H1 (cell line): ENCODE measurements around the gene PA2G4. TPM values are rescaled to one million over a fixed set of nuclear protein-coding genes. Genes with fewer than 3 reads are reported as not detected.
A peak's percentile ranks its signal among the peaks of the same experiment; 100 is the strongest.

Source experiments
- CTCF ChIA-PET: fragments of 300-600 bp; sonication (Branson Sonifier 250); formaldehyde crosslinking; loops from one replicate; lab custom pipeline; 2021; ENCODE audit not compliant: partially characterized antibody; lab: Charles Lee
- POLR2A ChIA-PET: fragments of 300-600 bp; sonication (Branson Sonifier 250); formaldehyde crosslinking; loops from one replicate; lab custom pipeline; 2021; ENCODE audit warnings: inconsistent platforms; ENCODE audit not compliant: partially characterized antibody; lab: Charles Lee
- DNase-seq, 2 experiments: peaks; one replicate each; pipeline versions ENCODE4 v3.0.0 to v3.0.0-alpha.2; 2010 to 2022; ENCODE audit warnings: low spot score in 2 of 2, low read depth in 1 of 2, mixed read lengths in 1 of 2
- FAIRE-seq: peaks from 2 replicates; lab custom pipeline; 2011; peaks lifted over from hg19 to GRCh38; lab: Jason Lieb, UNC
- H2AFZ ChIP-seq: 2 replicates; pipeline ENCODE4 v1.8.1; 2012; ENCODE audit warnings: low read length, inconsistent platforms
- H2AK5ac ChIP-seq: 2 replicates; pipeline ENCODE4 v1.6.1; 2013; ENCODE audit warnings: low read depth, low read length
- H2BK120ac ChIP-seq: replicated peaks from 2 replicates; pipeline ENCODE3; 2013; ENCODE audit warnings: low read depth, low read length, inconsistent platforms
- H2BK12ac ChIP-seq: 2 replicates; pipeline ENCODE4 v1.6.1; 2013; ENCODE audit warnings: low read depth, low read length
- H2BK15ac ChIP-seq: 2 replicates; pipeline ENCODE4 v1.6.1; 2013; ENCODE audit warnings: low read length
- H2BK20ac ChIP-seq: 2 replicates; pipeline ENCODE4 v1.6.1; 2013; ENCODE audit warnings: low read length
- H2BK5ac ChIP-seq: 2 replicates; pipeline ENCODE4 v1.6.1; 2013; ENCODE audit warnings: low read depth, low read length
- H3K14ac ChIP-seq: 2 replicates; pipeline ENCODE4 v1.6.1; 2013; ENCODE audit warnings: inconsistent platforms; ENCODE audit not compliant: insufficient read length
- H3K18ac ChIP-seq: 2 replicates; pipeline ENCODE4 v1.6.1; 2013; ENCODE audit warnings: low read length; ENCODE audit errors: extremely low read depth
- H3K23ac ChIP-seq: 2 replicates; pipeline ENCODE4 v1.6.1; 2013; ENCODE audit warnings: inconsistent platforms; ENCODE audit not compliant: insufficient read length
- H3K23me2 ChIP-seq: 2 replicates; pipeline ENCODE4 v1.6.1; 2013; ENCODE audit warnings: low read depth, low read length
- H3K27ac ChIP-seq: 2 replicates; pipeline ENCODE4 v1.6.1; 2011; ENCODE audit warnings: low read depth, low read length, inconsistent platforms
- H3K27me3 ChIP-seq, 4 experiments: replicated peaks in 1 of 4; 1 replicate in 1 of 4; 2 replicates in 3 of 4; pipeline versions ENCODE4 v1.6.1 to v1.8.1; 2011 to 2013; ENCODE audit warnings: low read length in 3 of 4, mild to moderate bottlenecking in 3 of 4, inconsistent platforms in 2 of 4, mixed read lengths in 2 of 4, moderate library complexity in 1 of 4; ENCODE audit not compliant: control insufficient read depth in 3 of 4, insufficient read depth in 3 of 4; ENCODE audit errors: extremely low read depth in 1 of 4
- H3K36me3 ChIP-seq, 4 experiments: 2 replicates each; pipeline versions ENCODE4 v1.6.1 to v1.8.1; 2011 to 2013; ENCODE audit warnings: mild to moderate bottlenecking in 4 of 4, low read length in 3 of 4, moderate library complexity in 2 of 4, control low read depth in 1 of 4, inconsistent platforms in 1 of 4; ENCODE audit not compliant: insufficient read depth in 4 of 4, control insufficient read depth in 2 of 4
- H3K4ac ChIP-seq: replicated peaks from 2 replicates; pipeline ENCODE3; 2013; ENCODE audit warnings: low read length, low read depth, mixed read lengths, inconsistent platforms; ENCODE audit not compliant: insufficient read length
- H3K4me1 ChIP-seq, 4 experiments: replicated peaks in 1 of 4; 1 replicate in 1 of 4; 2 replicates in 3 of 4; pipeline versions ENCODE4 v1.6.1 to v1.8.1; 2011 to 2013; ENCODE audit warnings: low read length in 3 of 4, inconsistent platforms in 2 of 4, mixed read lengths in 1 of 4; ENCODE audit not compliant: insufficient read depth in 4 of 4, control insufficient read depth in 3 of 4
- H3K4me2 ChIP-seq, 2 experiments: 2 replicates each; pipeline versions ENCODE4 v1.6.1 to v1.8.1; 2011 to 2013; ENCODE audit warnings: low read depth in 2 of 2, low read length in 2 of 2, control low read depth in 1 of 2, inconsistent platforms in 1 of 2, mild to moderate bottlenecking in 1 of 2; ENCODE audit not compliant: insufficient read depth in 1 of 2
- H3K4me3 ChIP-seq, 4 experiments: fragments of 200-600, 300-600 bp in 1 of 4; sonication (generic), shearing (Covaris generic), sonication (Bioruptor Twin) in 1 of 4; 2 replicates each; pipeline versions ENCODE4 v1.5.1 to v1.8.1; 2011 to 2016; ENCODE audit warnings: low read length in 4 of 4, low read depth in 3 of 4, control low read depth in 2 of 4, inconsistent platforms in 2 of 4, mild to moderate bottlenecking in 2 of 4, mixed read lengths in 1 of 4, moderate library complexity in 1 of 4; ENCODE audit not compliant: insufficient read depth in 2 of 4; ENCODE audit errors: extremely low read depth in 1 of 4
- H3K56ac ChIP-seq: replicated peaks from 2 replicates; pipeline ENCODE3; 2013; ENCODE audit warnings: low read depth, mild to moderate bottlenecking, mixed read lengths, low read length, inconsistent platforms; ENCODE audit not compliant: insufficient read length
- H3K79me1 ChIP-seq: 2 replicates; pipeline ENCODE4 v1.6.1; 2013; ENCODE audit warnings: low read depth, low read length, control low read depth
- H3K79me2 ChIP-seq, 2 experiments: 2 replicates each; pipeline versions ENCODE4 v1.6.1 to v1.8.1; 2012 to 2013; ENCODE audit warnings: low read length in 2 of 2, mild to moderate bottlenecking in 2 of 2, inconsistent platforms in 1 of 2; ENCODE audit not compliant: insufficient read depth in 2 of 2, control insufficient read depth in 1 of 2
- H3K9ac ChIP-seq, 4 experiments: replicated peaks in 1 of 4; 1 replicate in 1 of 4; 2 replicates in 3 of 4; pipeline versions ENCODE4 v1.6.1 to v1.8.1; 2011 to 2013; ENCODE audit warnings: low read depth in 3 of 4, low read length in 3 of 4, control low read depth in 2 of 4, mild to moderate bottlenecking in 2 of 4, moderate library complexity in 2 of 4, inconsistent platforms in 1 of 4; ENCODE audit errors: extremely low read depth in 1 of 4
- H3K9me3 ChIP-seq, 2 experiments: 2 replicates each; pipeline versions ENCODE4 v1.6.1 to v1.8.1; 2012 to 2013; ENCODE audit warnings: mild to moderate bottlenecking in 2 of 2, moderate library complexity in 2 of 2, control low read depth in 1 of 2, inconsistent platforms in 1 of 2, low read depth in 1 of 2, low read length in 1 of 2, mixed read lengths in 1 of 2; ENCODE audit not compliant: insufficient read depth in 2 of 2
- H4K20me1 ChIP-seq, 2 experiments: replicated peaks in 1 of 2; 2 replicates each; pipeline versions ENCODE3 to v1.8.1; 2011 to 2013; ENCODE audit warnings: inconsistent platforms in 2 of 2, low read length in 2 of 2, mild to moderate bottlenecking in 1 of 2; ENCODE audit not compliant: insufficient read depth in 2 of 2, control insufficient read depth in 1 of 2
- H4K5ac ChIP-seq: 2 replicates; pipeline ENCODE4 v1.6.1; 2013; ENCODE audit warnings: low read length, low read depth, mixed read lengths, inconsistent platforms; ENCODE audit not compliant: insufficient read length
- H4K8ac ChIP-seq: 2 replicates; pipeline ENCODE4 v1.8.0; 2013; ENCODE audit warnings: mild to moderate bottlenecking, moderate library complexity, low read length, inconsistent platforms; ENCODE audit not compliant: insufficient read depth; ENCODE audit errors: extremely low read depth
- H4K91ac ChIP-seq: replicated peaks from 2 replicates; pipeline ENCODE3; 2013; ENCODE audit warnings: low read length, mixed read lengths, inconsistent platforms; ENCODE audit not compliant: insufficient read length
- ASH2L ChIP-seq: fragments of 200-600, 300-600 bp; sonication (generic); IDR thresholded peaks from one replicate; pipeline ENCODE4 v1.7.1; 2017; ENCODE audit warnings: low read length
- EGR1 ChIP-seq: IDR thresholded peaks from 2 replicates; pipeline ENCODE4 v1.6.1; 2011; ENCODE audit warnings: low read depth, low read length, borderline replicate concordance
- NANOG ChIP-seq: IDR thresholded peaks from 2 replicates; pipeline ENCODE4 v1.6.1; 2011; ENCODE audit warnings: low read length, low read depth, mild to moderate bottlenecking, inconsistent platforms; ENCODE audit not compliant: insufficient read depth, poor library complexity, severe bottlenecking
- SIN3A ChIP-seq, 2 experiments: IDR thresholded peaks in 1 of 2; conservative IDR thresholded peaks in 1 of 2; 2 replicates each; pipeline ENCODE4 v1.6.1; 2011 to 2012; ENCODE audit warnings: low read length in 2 of 2, improper control_type of control experiment in 1 of 2, low read depth in 1 of 2, mild to moderate bottlenecking in 1 of 2
- WGBS, 2 experiments: shearing (Covaris generic) in 1 of 2; methylation state at CpG; one replicate each; pipeline versions ENCODE4 v1.1.6 to v1.1.7; 2013 to 2015; ENCODE audit warnings: low lambda C conversion rate in 2 of 2, mixed read lengths in 2 of 2, inconsistent platforms in 1 of 2, low coverage in 1 of 2, missing lambda C conversion rate in 1 of 2; ENCODE audit not compliant: insufficient replicate concordance in 2 of 2, insufficient coverage in 1 of 2, insufficient read length in 1 of 2; ENCODE audit errors: extremely low coverage in 1 of 2, missing lambda C conversion rate in 1 of 2; 5-methylcytosine and 5-hydroxymethylcytosine counted together
- polyA plus RNA-seq, 7 experiments: library from polyadenylated mRNA; depleted of rRNA in 3 of 7; stranded (reverse) in 5 of 7; unstranded in 2 of 7; fragments of >200 nt in 5 of 7; fragments of 200-250 nt in 2 of 7; gene quantifications; 1 replicate in 5 of 7; 2 replicates in 1 of 7; 4 replicates in 1 of 7; pipeline versions ENCODE4 v1.2.1 to v1.2.3, GENCODE V29; 2011 to 2013; ENCODE audit warnings: missing spikeins in 2 of 7, mixed read lengths in 2 of 7
- total RNA-seq: library from RNA; stranded (reverse); fragmentation: NEBNext Ultra II Directional; extraction: Animal tissue kit (Norgen Biotek cat#: 25700); gene quantifications from 2 replicates; pipeline ENCODE4 v1.2.1, GENCODE V29; 2021

Gene PA2G4
- total and polyA plus RNA-seq, 2 of the 8 experiments (the other 6 are each of a cell fraction or from before 2014, with no cell fraction given): 159 to 242 TPM

- Histone ChIP-seq H3K56ac (peak overlapping the region; percentile 4), H3K4me3 (peak overlapping the region; percentile 85 to 99 (median 96)), H2BK15ac (no peak overlapping the region), H3K4ac (no peak overlapping the region), H4K5ac (peak overlapping the region; percentile 52), H2BK20ac (no peak overlapping the region), H2BK120ac (no peak overlapping the region), H2BK12ac (no peak overlapping the region), H3K4me2 (peak overlapping the region; percentile 73 to 96), H4K91ac (no peak overlapping the region), H3K9me3 (no peaks in the 10 kb centered on the region), H3K23ac (no peak overlapping the region), H3K23me2 (peaks cover 10% of the 10 kb centered on the region), H3K36me3 (peaks cover 23 to 40% (median 35%) of the 10 kb centered on the region in 4 experiments), H2AFZ (0 out of 2 replicates have a peak overlapping the region, but pooled peaks have one; percentile 13), H3K79me2 (peaks cover 3 to 13% of the 10 kb centered on the region in 2 experiments; a peak in 3 of 4 replicates), H3K27ac (peak overlapping the region; percentile 32; the same call in 1 of the 2 replicates), H3K79me1 (no peaks in the 10 kb centered on the region; the same call in 1 of the 2 replicates), H4K20me1 (no peaks in the 10 kb centered on the region), H3K4me1 (peaks cover 0 to 9% (median 5%) of the 10 kb centered on the region in 4 experiments; a peak in 5 of 7 replicates), H4K8ac (no peak overlapping the region), H2AK5ac (no peak overlapping the region), H3K18ac (no peak overlapping the region), H2BK5ac (0 out of 2 replicates have a peak overlapping the region, but pooled peaks have one; percentile 19), H3K14ac (no peak overlapping the region), H3K9ac (peak overlapping the region; percentile 59 to 99 (median 92)), H3K27me3 (no peaks in the 10 kb centered on the region)
- DNase-seq: no peak
- no peak for FAIRE-seq
- POLR2A ChIA-PET: interaction anchor here (0.6 to 7.1 kb wide), 19 partner anchors 9 to 330 kb away, joined by 3 to 267 read pairs (median 6); partner anchors contain the start of genes ERBB3, ESYT1, IKZF4 and MYL6B
- CTCF ChIA-PET: interaction anchor here (1.0 to 1.3 kb wide), 3 partner anchors 8 to 10 kb away, joined by 3 to 4 read pairs (median 3); no protein-coding TSS in a partner anchor
- TF ChIP-seq SIN3A (conservative IDR thresholded peaks at IDR 0.05 in 1 of 2, IDR thresholded peaks at IDR 0.05 in 1 of 2; ENCODE audit: low read depth in 1 of 2, low read length in 2 of 2): 0 out of 4 replicates have a peak, but pooled peaks of 1 of the 2 experiments have one; percentile 17
- TF ChIP-seq ASH2L: no peak
- no peak for TF ChIP-seq NANOG
- no peak for TF ChIP-seq EGR1
- whole genome bisulfite sequencing, 2 experiments: 27% methylated on average over 10 of the region's 10 CpGs; no CpG with 5 or more reads in 1 of the 2 experiments
These were observed 11.0 kb downstream of the PA2G4 start for GRCh38 chr12:56115329-56115728.
